ENCODE data around the gene CNOT6L. TPM values are rescaled to one million over a fixed set of nuclear protein-coding genes. Genes with fewer than 3 reads are reported as not detected.

The CNOT6L gene
- polyA plus RNA-seq, 2 of the 4 experiments (the other 2 are of a cell fraction): 5.8 to 8.7 TPM

DNA sequence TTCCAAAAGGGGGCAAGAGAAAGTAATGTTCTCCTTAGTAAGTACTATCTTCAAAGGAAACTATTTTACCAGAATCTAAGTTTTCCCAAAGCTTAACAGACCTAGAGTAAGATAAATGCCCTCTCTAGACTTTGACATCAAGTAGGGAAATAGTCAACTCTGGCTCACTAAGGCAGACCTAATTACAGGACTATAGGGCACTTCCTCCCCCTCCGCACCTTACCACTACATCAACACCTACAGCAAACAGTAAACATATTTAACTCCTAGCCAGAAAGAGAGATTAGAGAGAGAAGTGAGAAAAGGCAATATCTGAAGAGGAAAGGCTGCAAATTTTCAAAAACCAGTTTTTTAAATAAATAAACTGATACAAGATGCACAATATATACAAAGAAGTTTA, 60.4 kb downstream of the CNOT6L start:
- ChIA-PET CTCF (no interaction called here), POLR2A (no interaction called here)
- Histone ChIP-seq H3K4me2 (no peak overlapping the region), H3K9me3 (no peaks in the 10 kb centered on the region; the same call in 2 of the 3 replicates), H3K4me3 (no peak overlapping the region), H3K27ac (no peak overlapping the region), H3K4me1 (no peaks in the 10 kb centered on the region)
- no peak for ATAC-seq
- DNase-seq (ENCODE audit: low read depth in 1 of 2, low spot score in 1 of 2): no peak
- TF ChIP-seq HDAC2 (IDR thresholded peaks at IDR 0.05) (no peak), POLR2A (IDR thresholded peaks at IDR 0.05; ENCODE audit: low read length) (no peak), FOSB (CRISPR knock-in tag; IDR thresholded peaks at IDR 0.05) (no peak), TP53 (CRISPR knock-in tag; IDR thresholded peaks at IDR 0.05) (no peak), SMC3 (IDR thresholded peaks at IDR 0.05) (no peak), CHD4 (IDR thresholded peaks at IDR 0.05; ENCODE audit: borderline replicate concordance) (no peak)
- WGBS (ENCODE audit: missing lambda C conversion rate): 100% methylated on average over 1 of the region's 1 CpG
- no peak for FAIRE-seq

GRCh38 chr4:77751764-77752163, 67.4 kb downstream of the CNOT6L start:
- ChIA-PET POLR2A (no interaction called here), CTCF (no interaction called here)
- Histone ChIP-seq H3K9me3 (no peaks in the 10 kb centered on the region), H3K4me1 (no peaks in the 10 kb centered on the region), H3K4me2 (no peak overlapping the region), H3K4me3 (no peak overlapping the region), H3K27ac (no peak overlapping the region)
- WGBS (ENCODE audit: missing lambda C conversion rate): 74% methylated on average over 2 of the region's 2 CpGs
- ATAC-seq: no peak
- no peak for FAIRE-seq
- TF ChIP-seq HEYL (CRISPR knock-in tag; IDR thresholded peaks at IDR 0.05) (no peak), RARB (CRISPR knock-in tag; IDR thresholded peaks at IDR 0.05) (no peak), JUNB (IDR thresholded peaks at IDR 0.05) (no peak), SMC3 (IDR thresholded peaks at IDR 0.05) (no peak), MYC (IDR thresholded peaks at IDR 0.05; ENCODE audit: borderline replicate concordance, low read length) (no peak), BHLHE40 (IDR thresholded peaks at IDR 0.05; ENCODE audit: low read depth, low read length) (no peak), RCOR1 (IDR thresholded peaks at IDR 0.05; ENCODE audit: low read depth, low read length) (no peak), CTCF (IDR thresholded peaks at IDR 0.05) (no peak), FOSL2 (IDR thresholded peaks at IDR 0.05) (no peak), FOSL2 (CRISPR knock-in tag; IDR thresholded peaks at IDR 0.05) (no peak), HES2 (IDR thresholded peaks at IDR 0.05) (no peak), RNF2 (IDR thresholded peaks at IDR 0.05; ENCODE audit: borderline replicate concordance, low read depth) (no peak), PHF8 (IDR thresholded peaks at IDR 0.05; ENCODE audit: borderline replicate concordance, low read depth) (no peak)
- TF ChIP-seq, protein P1, sequence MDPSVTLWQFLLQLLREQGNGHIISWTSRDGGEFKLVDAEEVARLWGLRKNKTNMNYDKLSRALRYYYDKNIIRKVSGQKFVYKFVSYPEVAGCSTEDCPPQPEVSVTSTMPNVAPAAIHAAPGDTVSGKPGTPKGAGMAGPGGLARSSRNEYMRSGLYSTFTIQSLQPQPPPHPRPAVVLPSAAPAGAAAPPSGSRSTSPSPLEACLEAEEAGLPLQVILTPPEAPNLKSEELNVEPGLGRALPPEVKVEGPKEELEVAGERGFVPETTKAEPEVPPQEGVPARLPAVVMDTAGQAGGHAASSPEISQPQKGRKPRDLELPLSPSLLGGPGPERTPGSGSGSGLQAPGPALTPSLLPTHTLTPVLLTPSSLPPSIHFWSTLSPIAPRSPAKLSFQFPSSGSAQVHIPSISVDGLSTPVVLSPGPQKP (IDR thresholded peaks at IDR 0.05; ENCODE audit: low read depth, low read length): no peak
- TF ChIP-seq, protein P2, sequence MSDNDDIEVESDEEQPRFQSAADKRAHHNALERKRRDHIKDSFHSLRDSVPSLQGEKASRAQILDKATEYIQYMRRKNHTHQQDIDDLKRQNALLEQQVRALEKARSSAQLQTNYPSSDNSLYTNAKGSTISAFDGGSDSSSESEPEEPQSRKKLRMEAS (IDR thresholded peaks at IDR 0.05): no peak
- DNase-seq (ENCODE audit: low read depth in 1 of 2, low spot score in 1 of 2): no peak

DNA sequence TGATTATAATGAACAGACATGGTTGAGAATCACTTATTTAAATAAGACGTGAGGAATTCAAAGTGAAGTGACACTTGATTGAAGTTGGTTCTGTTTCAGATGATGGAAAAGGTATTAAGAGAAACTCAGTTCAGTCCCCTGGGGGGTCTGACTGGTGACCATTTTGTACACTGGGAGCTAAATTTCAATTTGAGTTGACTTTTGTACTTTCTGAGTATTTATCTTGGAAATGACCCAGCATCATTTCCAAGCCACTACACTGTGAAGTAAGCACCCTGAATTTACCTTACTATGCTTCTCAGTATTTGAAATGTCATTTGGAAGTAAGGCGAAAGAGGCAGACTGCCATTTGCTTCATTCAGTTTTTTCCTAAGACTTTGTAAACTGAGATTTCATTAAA, 73.4 kb downstream of the CNOT6L start:
- CTCF ChIA-PET: interaction anchor here (0.6 kb wide), 1 partner anchor 61 kb away, joined by 3 read pairs; no protein-coding TSS in a partner anchor
- Histone ChIP-seq H3K4me1 (0 out of 3 replicates have a peak, but pooled peaks cover 3% of the 10 kb centered on the region), H3K4me2 (no peak overlapping the region), H3K9me3 (no peaks in the 10 kb centered on the region), H3K4me3 (no peak overlapping the region), H3K27ac (no peak overlapping the region)
- ATAC-seq (no peak), FAIRE-seq (no peak), DNase-seq (ENCODE audit: low read depth in 1 of 2, low spot score in 1 of 2) (no peak)
- POLR2A ChIA-PET: no interaction called here
- WGBS (ENCODE audit: missing lambda C conversion rate): 87% methylated on average over 2 of the region's 2 CpGs
- TF ChIP-seq RCOR1 (IDR thresholded peaks at IDR 0.05; ENCODE audit: low read depth, low read length) (no peak), BHLHE40 (IDR thresholded peaks at IDR 0.05; ENCODE audit: low read depth, low read length) (no peak), HOXB13 (CRISPR knock-in tag; IDR thresholded peaks at IDR 0.05; ENCODE audit: low read depth) (no peak), MAFK (IDR thresholded peaks at IDR 0.05; ENCODE audit: partially characterized antibody) (no peak), FOSB (CRISPR knock-in tag; IDR thresholded peaks at IDR 0.05) (no peak), RAD21 (conservative IDR thresholded peaks at IDR 0.05 in 1 of 2, IDR thresholded peaks at IDR 0.05 in 1 of 2) (no peak), KDM1A (IDR thresholded peaks at IDR 0.05; ENCODE audit: low read depth) (no peak), TP53 (CRISPR knock-in tag; IDR thresholded peaks at IDR 0.05) (no peak), CHD2 (IDR thresholded peaks at IDR 0.05; ENCODE audit: low read length, partially characterized antibody) (no peak), ZC3H11A (IDR thresholded peaks at IDR 0.05) (no peak), SREBF2 (IDR thresholded peaks at IDR 0.05) (no peak), JUNB (IDR thresholded peaks at IDR 0.05) (no peak), HEYL (CRISPR knock-in tag; IDR thresholded peaks at IDR 0.05) (no peak), CBX8 (IDR thresholded peaks at IDR 0.05) (no peak)
